Colon (tissue), 2 donors: ENCODE data around the gene VSTM5.

Experiments
- FAIRE-seq: peaks from 2 replicates; lab custom pipeline; 2012; peaks lifted over from hg19 to GRCh38; lab: Jason Lieb, UNC
- donor health status: control.
- donor health status: control.

Gene VSTM5

GRCh38 chr11:93842461-93842860 lies 8.0 kb downstream of the VSTM5 start:
- FAIRE-seq: no peak

DNA sequence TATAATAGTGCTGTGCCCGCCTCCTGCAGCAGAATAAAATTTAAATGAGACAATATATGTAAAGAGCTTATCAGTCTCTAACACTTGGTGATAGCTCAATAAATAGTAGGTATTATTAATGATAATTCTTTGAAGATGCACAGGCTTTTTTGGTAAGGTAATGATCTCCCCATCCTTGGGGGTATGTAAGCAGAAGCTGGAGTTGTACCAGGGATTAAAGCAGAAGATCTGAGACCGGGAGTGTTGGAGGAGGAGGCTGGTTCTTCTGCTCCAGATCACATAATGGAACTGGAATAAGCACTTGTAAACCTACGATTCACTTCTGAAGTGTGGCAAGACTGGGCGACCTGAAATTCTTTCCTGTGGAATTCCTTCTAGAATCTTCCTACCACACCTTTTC lies 8.4 kb downstream of the VSTM5 start:
- no peak for FAIRE-seq

DNA sequence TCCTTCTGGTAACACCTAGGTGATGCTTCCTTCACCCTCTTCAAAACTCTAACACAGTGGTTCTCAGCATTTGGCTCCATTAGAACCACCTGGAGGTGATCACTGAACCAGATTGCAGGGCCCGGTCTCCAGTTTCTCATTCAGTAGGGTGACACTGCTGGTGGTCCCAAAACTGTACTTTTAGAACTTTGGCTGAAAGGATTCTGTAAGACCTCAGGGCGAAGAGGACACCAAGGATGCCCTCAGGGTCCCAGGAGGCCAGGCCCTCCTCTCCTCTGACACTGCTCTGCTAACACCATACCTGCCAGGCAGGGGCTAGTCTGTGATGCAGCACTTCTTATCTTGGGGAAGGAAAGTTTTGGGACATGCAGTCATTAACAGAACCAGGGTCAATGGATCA lies 9.0 kb downstream of the VSTM5 start:
- no peak for FAIRE-seq

DNA sequence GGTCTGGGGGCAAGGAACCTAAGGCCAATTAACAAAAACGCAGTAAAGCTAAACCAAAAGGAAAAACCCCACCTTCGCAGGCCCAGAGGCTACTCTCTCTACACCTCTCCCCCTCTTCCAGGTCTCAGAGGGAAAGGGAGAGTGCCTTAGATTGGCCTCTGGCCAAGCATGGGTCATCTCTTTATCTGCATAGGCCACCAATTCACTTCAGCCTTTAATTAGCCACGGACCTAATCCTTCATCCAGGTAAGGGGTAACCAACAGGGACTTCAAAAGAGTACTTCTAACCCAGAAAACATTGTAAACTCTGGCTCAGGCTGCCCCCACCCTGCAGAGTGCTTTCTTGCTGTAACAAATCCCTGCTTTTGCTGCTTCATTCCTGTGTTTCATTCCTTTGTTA lies 9.4 kb downstream of the VSTM5 start:
- no peak for FAIRE-seq

DNA sequence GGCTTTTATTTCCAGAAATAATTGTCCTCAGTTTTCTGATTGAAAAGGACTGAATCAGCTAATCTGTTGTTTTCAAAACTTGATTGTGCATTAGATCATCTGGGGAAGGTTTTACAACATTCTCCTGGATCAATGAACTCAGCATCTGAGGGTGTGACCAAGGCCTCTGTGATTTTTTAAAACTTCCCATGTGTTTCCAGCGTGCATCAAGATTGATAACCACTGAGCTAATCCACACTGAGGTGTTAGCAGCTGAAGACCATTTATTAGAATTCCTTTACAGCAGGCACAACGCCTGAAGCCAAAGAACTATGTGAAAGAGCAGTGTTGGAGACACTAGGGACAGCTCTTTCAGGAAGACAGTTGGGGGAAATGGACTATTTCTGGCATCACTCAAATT lies 10.2 kb downstream of the VSTM5 start:
- no peak for FAIRE-seq

DNA sequence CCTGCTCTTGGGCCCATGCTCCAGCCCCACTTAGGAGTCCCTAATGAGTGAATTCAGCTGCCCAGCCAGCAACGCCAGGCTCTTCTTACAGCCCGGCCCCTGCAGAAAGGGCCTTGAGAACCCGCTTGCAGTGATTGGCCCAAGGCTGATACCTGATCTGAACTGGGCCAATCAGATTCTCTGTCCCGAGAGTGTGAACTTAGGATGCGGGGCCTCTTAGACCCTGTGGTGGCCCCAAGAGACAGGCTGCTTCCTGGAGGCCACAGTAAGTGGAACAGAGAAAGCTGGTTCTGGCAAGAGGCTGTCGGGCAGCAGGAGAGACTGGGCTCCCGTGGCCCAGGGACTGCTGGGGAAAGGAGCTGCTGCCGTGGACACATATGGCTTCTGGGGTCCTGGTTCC lies 11.5 kb downstream of the VSTM5 start:
- FAIRE-seq: no peak

- FAIRE-seq: no peak
Measured at GRCh38 chr11:93832780-93833179, 17.6 kb downstream of the VSTM5 start.

DNA sequence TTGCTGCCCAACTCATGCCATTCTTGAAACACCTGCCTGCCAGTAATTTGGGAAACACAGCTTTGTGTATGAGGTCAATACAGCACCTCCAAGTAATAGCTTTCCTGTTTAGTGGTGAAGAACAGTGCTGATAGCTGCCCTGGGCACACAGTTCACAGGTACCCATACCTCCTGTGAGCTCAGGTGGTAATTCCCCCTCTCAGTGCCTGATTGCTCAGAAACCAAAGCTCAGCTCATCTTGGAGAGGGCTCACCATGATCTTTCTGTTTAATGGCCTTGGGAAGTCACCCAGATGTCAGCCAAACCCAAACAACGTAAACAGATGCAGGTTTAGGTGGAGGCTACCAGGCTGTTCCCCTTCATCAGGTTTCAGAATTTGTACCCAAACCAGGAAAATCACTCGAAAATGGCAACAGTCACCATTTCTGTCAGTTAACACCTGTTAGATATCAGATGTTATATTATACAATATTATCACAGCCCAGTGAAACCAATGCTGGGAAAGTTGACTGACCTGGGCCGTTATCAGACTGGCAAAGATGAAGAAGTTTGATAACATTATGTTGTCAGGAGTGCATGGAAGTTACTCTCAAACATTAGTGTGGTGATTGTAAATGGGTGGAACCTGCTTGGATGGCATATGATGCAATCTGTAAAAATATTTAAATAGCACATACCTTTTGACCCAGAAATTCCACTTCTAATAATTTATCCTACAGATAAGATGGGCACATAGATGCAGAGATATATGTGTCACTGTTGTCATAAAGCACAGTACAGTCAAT lies 18.9 kb downstream of the VSTM5 start:
- no peak for FAIRE-seq

- no peak for FAIRE-seq
Measured at GRCh38 chr11:93829598-93829997, 20.8 kb downstream of the VSTM5 start.

DNA sequence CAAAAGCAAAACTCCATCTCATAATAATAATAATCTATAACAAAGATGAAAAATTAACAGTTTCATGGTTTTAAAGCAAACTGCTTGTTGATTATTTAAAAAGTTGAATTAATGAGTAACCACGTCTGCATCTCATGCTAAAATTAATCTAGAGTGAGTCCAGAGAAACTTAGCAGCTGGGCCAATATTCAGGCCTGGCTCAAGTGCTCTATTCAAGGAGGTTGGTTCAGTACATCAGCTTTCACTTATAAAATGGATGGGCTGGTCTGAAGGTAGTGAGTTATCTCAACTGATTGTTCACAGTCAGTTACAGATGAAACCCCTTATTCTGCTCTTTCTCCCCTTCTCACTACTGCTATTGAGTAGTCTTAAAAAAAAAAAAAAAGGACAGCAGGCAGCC lies 23.1 kb downstream of the VSTM5 start:
- no peak for FAIRE-seq

GRCh38 chr11:93823210-93823609 lies 27.2 kb downstream of the VSTM5 start:
- no peak for FAIRE-seq

DNA sequence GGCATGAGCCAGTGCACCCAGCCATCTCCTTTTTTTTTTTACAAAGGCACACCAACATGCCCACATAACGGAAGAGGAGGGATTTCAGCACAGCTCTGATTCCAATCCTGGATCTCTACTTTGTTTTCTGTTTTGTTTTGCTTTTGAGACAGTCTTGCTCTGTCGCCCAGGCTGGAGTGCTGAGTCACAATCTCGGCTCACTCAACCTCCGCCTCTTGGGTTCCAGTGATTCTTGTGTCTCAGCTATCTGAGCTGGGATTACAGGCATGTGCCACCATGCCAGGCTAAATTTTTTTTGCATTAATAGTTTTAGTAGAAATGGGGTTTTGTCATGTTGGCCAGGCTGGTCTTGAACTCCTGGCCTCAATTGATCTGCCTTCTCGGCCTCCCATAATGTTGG lies 28.1 kb downstream of the VSTM5 start:
- no peak for FAIRE-seq

DNA sequence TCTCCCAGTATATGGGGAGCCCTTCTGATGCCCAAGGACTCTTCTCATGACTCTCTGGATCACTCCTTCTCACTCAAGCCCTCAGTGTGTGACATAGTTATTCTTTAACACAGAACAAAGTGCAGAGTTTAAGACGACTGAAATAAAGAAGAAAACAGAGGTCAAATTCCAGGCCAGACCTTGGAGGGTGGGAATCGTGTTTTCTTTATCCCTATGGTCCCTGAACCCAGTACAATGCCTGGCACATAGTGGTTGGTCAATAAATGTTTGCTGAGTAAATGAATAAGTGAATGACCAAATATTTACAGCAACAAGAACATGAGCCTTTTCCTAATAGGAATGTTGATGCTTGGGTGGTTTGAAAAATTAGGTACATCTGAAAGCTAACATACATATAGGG lies 28.8 kb downstream of the VSTM5 start:
- FAIRE-seq: no peak

- no peak for FAIRE-seq
Measured at GRCh38 chr11:93820847-93821246, 29.6 kb downstream of the VSTM5 start.

DNA sequence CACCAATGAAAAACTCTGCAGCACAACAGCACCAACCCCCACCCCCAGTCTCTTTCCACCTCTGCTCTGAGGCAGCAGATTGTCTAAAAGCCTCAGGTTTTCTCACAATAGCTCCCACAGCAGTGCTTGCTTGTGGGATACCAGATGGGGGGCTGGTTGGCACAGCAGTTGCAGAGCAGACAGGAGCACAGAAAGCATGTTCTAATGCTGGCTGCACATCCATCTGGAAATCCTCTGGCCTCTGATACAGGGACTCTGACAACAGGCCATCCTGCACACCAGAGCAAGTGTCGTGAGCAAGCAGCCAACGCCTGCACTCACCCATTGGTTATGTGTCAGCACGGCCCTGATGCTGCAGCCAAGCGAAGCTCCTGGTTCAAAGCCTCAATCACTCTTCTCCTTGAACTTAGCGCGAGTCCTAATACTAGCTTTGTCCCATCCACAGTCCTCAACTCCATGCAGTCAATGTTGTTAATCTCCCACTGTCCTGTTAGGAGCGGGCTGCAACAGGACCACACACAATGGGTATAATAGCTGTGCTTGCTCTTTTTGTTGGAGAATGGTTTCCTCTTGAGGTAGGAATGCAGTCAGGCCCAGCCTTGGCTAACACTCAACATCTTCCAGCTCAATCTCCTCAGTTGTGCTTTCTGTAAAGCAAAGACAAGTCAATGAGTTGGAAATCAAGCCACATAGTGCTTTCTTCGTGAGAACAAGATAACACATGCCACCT lies 30.3 kb downstream of the VSTM5 start:
- no peak for FAIRE-seq

- no peak for FAIRE-seq
Measured at GRCh38 chr11:93817426-93818348, 32.7 kb downstream of the VSTM5 start.

- no peak for FAIRE-seq
Measured at GRCh38 chr11:93814966-93815633, 35.3 kb downstream of the VSTM5 start.

GRCh38 chr11:93813974-93814373 lies 36.4 kb downstream of the VSTM5 start:
- no peak for FAIRE-seq

DNA sequence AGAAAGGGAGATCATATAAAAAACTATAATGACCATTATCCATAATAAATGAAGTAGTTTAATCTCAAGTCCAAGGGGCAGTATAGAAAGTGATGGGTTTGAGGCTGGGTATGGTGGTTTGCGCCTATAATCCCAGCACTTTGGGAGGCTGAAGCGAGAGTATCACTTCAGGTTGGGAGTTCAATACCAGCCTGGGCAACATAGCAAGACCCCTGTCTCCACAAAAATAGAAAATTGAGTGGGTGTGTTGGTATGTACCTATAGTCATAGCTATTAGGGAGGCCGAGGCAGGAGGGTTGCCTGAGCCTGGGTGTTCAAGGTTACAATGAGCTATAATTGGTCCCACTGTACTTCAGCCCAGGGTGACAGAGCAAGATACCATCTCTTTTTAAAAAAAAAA lies 42.4 kb downstream of the VSTM5 start:
- no peak for FAIRE-seq

DNA sequence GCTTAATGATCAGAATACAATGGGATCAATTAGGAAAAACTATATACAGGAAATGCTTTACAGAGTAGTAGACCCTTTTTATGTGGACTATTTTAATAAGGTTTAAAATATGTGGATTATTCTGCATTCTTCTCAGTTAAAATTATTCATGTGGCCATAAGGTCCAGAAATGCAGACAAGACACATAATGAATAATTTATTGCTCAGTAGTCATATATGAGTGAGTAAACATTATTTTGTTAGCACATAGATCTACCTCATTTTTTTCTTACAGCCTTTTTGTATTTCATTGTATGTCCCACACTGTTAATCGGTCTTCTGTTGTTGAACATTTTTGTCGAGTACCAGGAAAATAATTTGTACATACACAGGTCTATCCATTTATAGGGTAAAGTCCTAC lies 45.5 kb downstream of the VSTM5 start:
- no peak for FAIRE-seq

DNA sequence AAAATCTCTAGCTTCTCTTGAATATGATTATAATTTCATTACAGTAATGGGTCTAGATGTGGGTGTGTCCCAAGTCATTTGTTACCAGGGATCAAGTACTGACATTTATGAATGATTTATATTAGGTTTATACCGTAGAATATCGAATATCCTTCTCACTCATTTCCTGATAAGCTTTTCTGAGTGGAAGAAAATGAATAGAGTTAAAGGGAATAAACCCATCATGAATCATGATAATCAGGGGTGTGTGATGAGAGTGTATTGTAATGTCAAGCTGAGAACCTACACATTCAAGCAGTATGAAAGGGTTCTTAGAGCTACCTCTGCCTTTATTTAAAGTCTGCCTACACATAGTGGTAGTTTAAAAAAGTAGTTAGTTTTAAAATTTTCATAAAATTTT lies 49.1 kb downstream of the VSTM5 start:
- no peak for FAIRE-seq
